Kidney epithelial cell (primary cell): ENCODE measurements around the gene CIPC. TPM values are rescaled to one million over a fixed set of nuclear protein-coding genes. Genes with fewer than 3 reads are reported as not detected.

Experiments used
- DNase-seq: peaks from one replicate; pipeline ENCODE4 v3.0.0-alpha.2; 2010; ENCODE audit warnings: low read depth
- H3K27me3 ChIP-seq: 2 replicates; pipeline ENCODE4 v1.6.0; 2011; ENCODE audit warnings: low read length; ENCODE audit not compliant: control insufficient read depth, insufficient read depth
- H3K36me3 ChIP-seq: 2 replicates; pipeline ENCODE4 v1.5.1; 2011; ENCODE audit warnings: low read length; ENCODE audit not compliant: control insufficient read depth, insufficient read depth
- H3K4me3 ChIP-seq: 2 replicates; pipeline ENCODE4 v1.5.1; 2011; ENCODE audit warnings: low read depth, mild to moderate bottlenecking, control low read depth, low read length
- total RNA-seq: library from RNA; depleted of rRNA; stranded (reverse); fragments of >200 nt; gene quantifications from 2 replicates; pipeline ENCODE4 v1.2.3, GENCODE V29; 2015
- TF ChIP-seq, protein P1 (sequence below): IDR thresholded peaks from 2 replicates; pipeline ENCODE4 v1.5.1; 2011; ENCODE audit warnings: mild to moderate bottlenecking, moderate library complexity, low read length, control low read depth, inconsistent platforms; ENCODE audit not compliant: insufficient read depth, poor library complexity, severe bottlenecking

Gene CIPC
- total RNA-seq, 1 donor from 2014 or later, result 15.9 TPM

DNA sequence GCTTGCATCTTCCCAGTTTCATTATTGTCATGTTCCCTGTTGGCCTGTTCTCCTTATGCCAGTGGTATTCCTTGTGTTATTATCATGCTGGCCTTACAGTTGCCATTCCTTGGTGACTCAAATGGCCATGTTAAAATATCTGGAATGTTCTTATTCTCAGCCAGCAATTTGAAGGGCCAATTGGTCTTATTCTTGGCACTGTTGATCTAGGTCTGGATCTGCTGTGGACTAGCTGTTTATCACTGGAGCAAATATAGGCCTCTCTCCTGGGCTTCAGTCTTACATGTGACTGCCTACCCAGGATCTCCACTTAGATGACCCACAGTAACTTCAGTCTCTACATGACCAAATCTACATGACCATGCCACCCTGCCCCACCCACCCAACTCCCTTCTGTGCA lies 5.4 kb downstream of the CIPC start:
- H3K27me3 ChIP-seq, result no peaks in the 10 kb centered on the region
- no peak for DNase-seq
- TF ChIP-seq, protein P1, sequence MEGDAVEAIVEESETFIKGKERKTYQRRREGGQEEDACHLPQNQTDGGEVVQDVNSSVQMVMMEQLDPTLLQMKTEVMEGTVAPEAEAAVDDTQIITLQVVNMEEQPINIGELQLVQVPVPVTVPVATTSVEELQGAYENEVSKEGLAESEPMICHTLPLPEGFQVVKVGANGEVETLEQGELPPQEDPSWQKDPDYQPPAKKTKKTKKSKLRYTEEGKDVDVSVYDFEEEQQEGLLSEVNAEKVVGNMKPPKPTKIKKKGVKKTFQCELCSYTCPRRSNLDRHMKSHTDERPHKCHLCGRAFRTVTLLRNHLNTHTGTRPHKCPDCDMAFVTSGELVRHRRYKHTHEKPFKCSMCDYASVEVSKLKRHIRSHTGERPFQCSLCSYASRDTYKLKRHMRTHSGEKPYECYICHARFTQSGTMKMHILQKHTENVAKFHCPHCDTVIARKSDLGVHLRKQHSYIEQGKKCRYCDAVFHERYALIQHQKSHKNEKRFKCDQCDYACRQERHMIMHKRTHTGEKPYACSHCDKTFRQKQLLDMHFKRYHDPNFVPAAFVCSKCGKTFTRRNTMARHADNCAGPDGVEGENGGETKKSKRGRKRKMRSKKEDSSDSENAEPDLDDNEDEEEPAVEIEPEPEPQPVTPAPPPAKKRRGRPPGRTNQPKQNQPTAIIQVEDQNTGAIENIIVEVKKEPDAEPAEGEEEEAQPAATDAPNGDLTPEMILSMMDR, result no peak
- no peak overlapping the region for H3K4me3 ChIP-seq
- H3K36me3 ChIP-seq, result no peaks in the 10 kb centered on the region

DNA sequence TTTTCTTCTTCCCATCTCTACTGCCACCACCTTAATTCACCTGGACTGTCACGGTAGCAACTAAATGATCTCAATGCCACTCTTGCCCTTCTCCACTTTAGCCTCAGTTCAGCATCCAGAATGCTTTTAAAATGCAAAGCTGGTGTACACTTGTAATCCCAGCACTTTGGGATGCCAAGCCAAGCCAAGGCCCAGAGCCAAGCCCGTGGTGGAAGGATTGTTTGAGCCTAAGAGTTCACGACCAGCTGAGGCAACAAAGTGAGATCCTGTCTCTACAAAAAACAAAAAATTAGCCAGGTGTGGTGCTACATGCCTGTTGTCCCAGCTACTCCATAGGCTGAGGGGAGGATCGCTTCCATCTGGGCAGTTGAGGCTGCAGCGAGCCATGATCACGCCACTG lies 5.9 kb downstream of the CIPC start:
- Histone ChIP-seq H3K4me3 (no peak overlapping the region), H3K27me3 (no peaks in the 10 kb centered on the region), H3K36me3 (no peaks in the 10 kb centered on the region)
- TF ChIP-seq, protein P1, result no peak
- no peak for DNase-seq

DNA sequence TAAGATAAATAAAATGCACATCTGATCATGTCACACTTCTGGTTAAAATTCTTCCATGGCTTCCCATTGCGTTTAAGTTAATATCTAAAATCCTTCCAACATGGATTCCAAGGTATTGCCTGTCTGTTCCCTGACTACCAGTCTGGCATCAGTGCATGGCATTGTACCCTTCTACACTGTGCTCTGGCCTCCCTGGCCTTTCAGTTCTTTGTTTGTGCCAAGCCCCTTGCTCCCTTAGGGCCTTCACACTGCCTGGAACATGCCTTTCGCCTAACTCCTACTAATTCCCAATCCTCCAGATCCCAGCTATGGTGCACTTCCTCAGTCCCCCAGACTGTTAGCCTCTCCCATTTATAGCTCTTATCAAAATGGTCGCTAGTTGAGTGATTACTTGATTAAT lies 6.3 kb downstream of the CIPC start:
- no peaks in the 10 kb centered on the region for H3K27me3 ChIP-seq
- H3K36me3 ChIP-seq, result no peaks in the 10 kb centered on the region
- TF ChIP-seq, protein P1, result no peak
- DNase-seq, result no peak
- H3K4me3 ChIP-seq, result no peak overlapping the region

DNA sequence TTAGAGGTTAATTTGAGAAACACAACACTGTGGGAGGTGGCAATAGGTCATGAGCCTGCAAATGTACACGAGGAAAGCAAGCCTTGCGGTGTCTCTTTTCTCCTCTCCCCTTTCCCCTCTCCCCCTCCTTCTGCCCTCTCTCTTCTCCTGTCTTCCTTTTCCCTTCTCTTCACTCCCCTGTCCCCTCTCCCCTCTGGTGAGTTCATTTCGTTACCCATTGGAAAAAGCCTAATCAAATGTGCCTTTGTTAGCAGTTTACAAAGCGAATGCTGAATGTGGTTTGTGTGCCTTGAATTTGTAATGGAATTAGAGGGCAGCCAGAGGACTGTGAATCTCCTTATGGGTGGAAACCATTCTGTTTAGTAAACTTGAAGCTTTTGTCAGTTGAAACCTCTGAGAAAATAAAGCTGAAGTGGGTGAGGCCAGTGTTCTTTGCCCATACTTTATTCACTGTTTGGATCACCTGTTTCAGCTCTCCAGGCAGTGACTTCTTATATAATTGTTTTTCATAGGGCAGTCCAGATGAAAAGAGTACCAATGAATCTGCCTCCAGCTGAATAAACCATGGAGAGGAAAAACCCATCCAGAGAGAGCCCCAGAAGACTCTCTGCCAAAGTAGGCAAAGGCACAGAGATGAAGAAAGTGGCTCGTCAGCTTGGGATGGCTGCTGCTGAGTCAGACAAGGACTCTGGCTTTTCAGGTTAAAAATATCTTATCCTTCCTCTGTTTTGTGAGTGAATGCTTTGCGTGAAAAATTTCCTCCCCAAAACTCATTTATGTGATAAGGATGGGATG lies 7.3 kb downstream of the CIPC start:
- Histone ChIP-seq H3K27me3 (no peaks in the 10 kb centered on the region), H3K4me3 (no peak overlapping the region), H3K36me3 (no peaks in the 10 kb centered on the region)
- DNase-seq, result no peak
- TF ChIP-seq, protein P1, result no peak

DNA sequence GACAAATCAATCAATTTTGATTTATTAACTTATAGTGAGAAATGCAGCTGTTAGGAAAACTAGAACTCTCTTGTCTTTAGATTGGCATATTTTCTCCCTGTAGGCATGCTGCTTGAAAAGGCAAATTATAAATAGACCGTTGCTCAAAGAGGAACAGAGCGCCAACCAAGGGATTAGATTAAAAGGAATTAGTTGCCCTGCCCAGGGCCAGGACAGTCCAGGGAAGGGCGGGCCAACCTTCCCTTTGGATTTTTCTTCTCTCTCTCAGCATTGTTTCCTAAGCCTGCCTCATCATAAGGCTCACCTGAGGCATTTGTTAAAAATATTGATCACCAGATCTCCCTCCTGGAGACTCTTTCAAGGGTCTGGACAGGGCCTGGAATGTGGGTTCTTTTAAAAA lies 8.6 kb downstream of the CIPC start:
- H3K27me3 ChIP-seq, result no peaks in the 10 kb centered on the region
- TF ChIP-seq, protein P1, result no peak

DNA sequence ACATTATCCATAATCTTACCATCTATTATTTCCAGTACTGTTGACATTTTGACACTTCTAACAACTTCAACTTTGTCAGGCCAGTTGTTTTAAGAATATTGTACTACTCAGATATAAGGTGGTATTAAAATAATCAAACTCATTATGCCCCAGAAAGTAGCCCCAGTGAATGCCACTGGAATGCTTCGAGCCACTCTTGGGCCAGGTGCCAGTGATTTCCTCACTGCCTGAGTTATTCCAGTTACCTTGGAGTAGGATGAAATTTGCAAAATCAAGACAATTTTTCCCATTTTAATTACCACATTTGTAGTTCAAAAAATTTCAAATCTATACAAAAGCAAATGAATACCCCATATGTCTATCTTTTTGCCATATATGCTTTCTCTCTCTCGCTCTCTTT lies 9.2 kb downstream of the CIPC start:
- H3K36me3 ChIP-seq, result no peaks in the 10 kb centered on the region
- H3K27me3 ChIP-seq, result no peaks in the 10 kb centered on the region
- H3K4me3 ChIP-seq, result no peak overlapping the region
- TF ChIP-seq, protein P1, result no peak
- no peak for DNase-seq

More for the DNA sequence above, 8.6 kb downstream of the CIPC start:
- Histone ChIP-seq H3K36me3 (no peaks in the 10 kb centered on the region), H3K4me3 (no peak overlapping the region)
- no peak for DNase-seq
